SH-SY5Y (cell line): ENCODE measurements around the gene PRR19.
A peak's percentile ranks its signal among the peaks of the same experiment; 100 is the strongest.

Experiments used
- GATA2 ChIP-seq: IDR thresholded peaks from 2 replicates; pipeline ENCODE4 v1.6.1; 2011; ENCODE audit warnings: mild to moderate bottlenecking, low read depth, low read length
- GATA3 ChIP-seq: IDR thresholded peaks from 2 replicates; pipeline ENCODE4 v1.6.1; 2011; ENCODE audit warnings: low read depth, mild to moderate bottlenecking, low read length, moderate library complexity

The PRR19 gene

DNA sequence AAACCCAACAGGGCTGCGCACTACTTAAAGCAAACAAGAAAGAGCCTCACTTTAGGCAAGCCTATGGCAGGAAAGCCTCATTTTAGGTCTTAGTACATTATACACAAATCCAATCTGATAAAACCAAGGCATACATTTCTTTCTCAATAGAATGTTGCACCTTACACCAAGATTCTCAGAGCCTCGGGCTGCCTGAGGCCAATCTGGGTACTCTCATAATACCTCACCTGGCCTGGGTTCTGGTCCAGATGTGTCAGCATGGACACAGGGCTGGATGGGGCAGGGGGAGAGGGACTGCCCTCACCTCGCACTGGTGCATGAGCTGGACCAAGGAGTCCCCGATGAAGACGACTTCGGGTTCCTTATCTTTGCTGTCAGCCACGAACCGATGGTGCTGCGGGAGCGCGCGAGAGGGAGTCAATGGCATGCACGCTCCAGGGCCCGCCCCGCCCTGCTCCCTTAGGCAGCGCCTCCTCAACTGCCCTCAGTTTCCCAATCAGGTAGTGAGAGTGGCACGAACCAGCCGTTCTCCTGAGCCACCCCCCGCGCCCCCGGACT is at the start of gene PRR19:
TSS of gene PRR19 (plus strand) at position 487 of the 558 bp plus-strand sequence. CDS start 7,453 bp downstream, outside the sequence.
- TF ChIP-seq GATA2 (no peak), GATA3 (no peak)

- TF ChIP-seq GATA2 (no peak), GATA3 (no peak)
Measured at GRCh38 chr19:42252365-42253244, 49.3 kb upstream of the PRR19 start.

- TF ChIP-seq GATA2 (no peak), GATA3 (no peak)
Measured at GRCh38 chr19:42253245-42254088, 48.5 kb upstream of the PRR19 start.

- TF ChIP-seq GATA2 (no peak), GATA3 (no peak)
Measured at GRCh38 chr19:42254089-42254849, 47.7 kb upstream of the PRR19 start.

GRCh38 chr19:42254850-42255765 is 46.8 kb upstream of the PRR19 start, which contains the start of gene ERF:
Gene ERF (minus strand): TSS chr19:42255128. CDS start chr19:42254999, 129 bp downstream.
- TF ChIP-seq GATA3 = no peak
- TF ChIP-seq GATA2 = no peak

DNA sequence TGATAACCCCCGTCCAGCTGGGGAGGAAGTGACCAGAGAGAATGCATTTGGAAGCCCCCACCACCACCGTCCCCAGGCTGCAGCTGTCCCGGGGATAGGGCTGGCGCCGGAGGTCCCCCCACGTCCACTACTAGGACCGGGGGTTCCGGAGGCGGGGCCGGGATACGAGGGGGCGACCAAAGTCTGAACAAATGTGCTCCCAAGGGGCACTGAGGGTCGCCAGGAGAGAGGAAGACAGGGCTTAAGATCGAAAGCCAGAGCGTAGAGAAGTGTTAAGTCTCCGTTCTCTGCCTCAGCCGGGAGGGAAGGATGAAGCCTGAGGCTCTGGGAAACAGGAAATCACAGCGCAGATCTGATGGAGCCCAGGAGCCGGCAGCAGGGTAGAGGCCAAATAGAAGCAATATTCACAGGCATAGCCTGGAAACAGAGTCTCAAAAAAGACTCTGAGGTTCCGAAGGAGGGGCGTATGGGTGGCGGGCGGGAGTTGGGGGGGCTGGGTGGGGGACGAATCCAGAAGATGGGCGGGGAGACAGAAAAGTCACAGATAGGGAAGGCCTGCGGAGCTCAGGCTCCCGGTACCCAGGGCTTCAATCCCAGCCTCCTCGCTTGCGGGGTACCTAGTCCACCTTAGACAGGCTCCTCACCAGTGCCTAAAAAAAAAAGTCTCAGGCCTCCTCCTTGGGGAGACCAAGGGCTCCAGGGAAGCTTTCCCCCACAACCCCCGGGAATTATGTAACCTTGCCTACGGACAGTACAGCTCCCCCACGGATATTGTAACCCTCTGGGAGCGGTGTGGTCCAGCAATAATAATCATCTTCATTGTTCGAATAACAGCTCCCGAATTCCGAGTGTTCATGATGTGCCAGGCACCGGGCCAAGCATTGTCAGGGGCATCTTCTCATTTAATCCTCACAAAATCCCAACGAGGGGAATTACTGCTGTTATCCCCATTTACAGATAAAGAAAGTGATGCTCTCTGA is 45.9 kb upstream of the PRR19 start:
- no peak for TF ChIP-seq GATA3
- TF ChIP-seq GATA2 = peak; percentile 65; the same call in 1 of the 2 replicates

- TF ChIP-seq GATA3 (no peak), GATA2 (no peak)
Measured at GRCh38 chr19:42261763-42262162, 40.2 kb upstream of the PRR19 start.

- TF ChIP-seq GATA3 = no peak
- TF ChIP-seq GATA2 = no peak
Measured at GRCh38 chr19:42267644-42268141, 34.2 kb upstream of the PRR19 start.

- no peak for TF ChIP-seq GATA3
- TF ChIP-seq GATA2 = no peak
Measured at GRCh38 chr19:42268142-42268703, 33.7 kb upstream of the PRR19 start.

- no peak for TF ChIP-seq GATA2
- TF ChIP-seq GATA3 = no peak
Measured at GRCh38 chr19:42268704-42269477, 33.0 kb upstream of the PRR19 start, which contains the start of gene CIC. Gene CIC (plus strand): TSS chr19:42269252. CDS start chr19:42271784, 2,532 bp downstream.
